Activated effector memory CD4-positive, alpha-beta T cell treated with anti-CD3 and anti-CD28 coated beads, Interleukin-2, amount 50 U/mL, for 16 hours (primary cell): ENCODE results near the gene TBX10.
"Not testable (repeated sequence)": the region's sequence is repeated elsewhere in the genome, so short reads cannot be mapped to it uniquely, and the experiment has no call there.

Experiments used
- DNase-seq: peaks from one replicate; pipeline ENCODE4 v3.0.0-alpha.2; 2020

The TBX10 gene

GRCh38 chr11:67663532-67664212 is 24.1 kb upstream of the TBX10 start:
- no peak for DNase-seq

DNA sequence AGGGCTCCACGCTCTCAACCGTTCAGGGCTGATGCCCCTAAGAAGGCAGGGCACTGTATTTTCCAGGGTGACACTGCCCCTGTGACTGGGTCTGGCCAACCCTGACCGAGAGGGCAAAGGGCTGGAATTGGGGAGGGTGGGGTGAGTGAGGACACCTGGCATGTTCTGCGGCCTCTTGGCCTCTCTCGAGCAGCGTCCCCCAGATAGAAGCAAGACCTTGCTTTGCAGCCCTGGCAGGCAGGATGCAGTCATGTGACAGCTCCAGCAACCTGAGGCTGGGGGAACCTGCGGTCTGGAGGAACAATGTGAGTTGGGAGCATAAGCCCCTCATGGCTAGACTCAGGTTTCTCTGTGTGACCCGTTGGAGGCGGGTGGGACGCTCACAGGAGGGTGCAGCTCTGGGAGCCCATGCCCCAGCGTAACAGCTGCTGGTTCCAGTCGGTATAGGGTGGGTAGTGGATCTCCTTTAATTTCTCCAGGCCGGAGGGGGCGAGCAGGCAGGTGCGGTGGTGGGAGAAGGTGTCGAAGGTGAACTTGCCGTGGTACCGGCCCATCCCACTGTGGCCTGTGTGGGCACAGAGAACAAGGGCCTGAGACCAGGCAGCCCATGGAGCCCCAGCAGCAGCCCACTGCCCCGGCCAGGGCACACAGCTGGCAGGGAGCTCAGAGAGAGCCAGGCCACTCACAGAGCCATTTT is 23.4 kb upstream of the TBX10 start:
- no peak for DNase-seq

DNA sequence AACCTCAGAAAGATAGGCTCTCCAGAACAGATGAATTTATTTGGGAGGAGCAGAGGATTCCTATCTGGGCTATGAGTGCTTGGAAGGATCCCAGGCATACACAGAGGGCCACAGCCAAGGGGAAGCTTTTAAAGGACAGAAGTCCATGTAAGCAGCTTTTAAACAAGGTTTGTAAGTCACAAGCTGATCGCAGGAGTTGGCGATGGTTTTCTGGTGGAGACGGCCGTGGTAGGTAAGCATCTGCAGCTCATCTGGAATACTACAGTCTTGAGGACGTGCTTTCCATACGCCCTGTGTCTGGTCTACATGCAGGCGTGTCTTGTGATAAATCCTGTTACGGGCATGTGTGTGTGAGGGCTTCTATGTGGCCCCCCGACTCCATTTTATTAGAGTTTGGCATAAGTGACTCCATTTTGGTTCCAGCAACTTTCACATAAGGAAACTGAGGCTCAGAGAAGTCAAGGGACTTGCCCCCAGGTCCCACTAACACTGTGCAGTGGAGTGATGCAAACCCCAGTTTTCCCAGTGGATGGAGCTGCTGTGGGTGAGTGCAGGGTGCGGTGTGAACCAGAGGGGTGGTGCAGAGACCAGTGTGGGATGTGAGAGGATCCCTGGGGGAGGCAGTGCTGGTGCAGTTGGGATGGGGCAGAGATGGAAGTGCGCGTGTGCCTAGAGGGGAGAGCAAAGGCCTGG is 22.7 kb upstream of the TBX10 start:
- DNase-seq, result no peak

DNA sequence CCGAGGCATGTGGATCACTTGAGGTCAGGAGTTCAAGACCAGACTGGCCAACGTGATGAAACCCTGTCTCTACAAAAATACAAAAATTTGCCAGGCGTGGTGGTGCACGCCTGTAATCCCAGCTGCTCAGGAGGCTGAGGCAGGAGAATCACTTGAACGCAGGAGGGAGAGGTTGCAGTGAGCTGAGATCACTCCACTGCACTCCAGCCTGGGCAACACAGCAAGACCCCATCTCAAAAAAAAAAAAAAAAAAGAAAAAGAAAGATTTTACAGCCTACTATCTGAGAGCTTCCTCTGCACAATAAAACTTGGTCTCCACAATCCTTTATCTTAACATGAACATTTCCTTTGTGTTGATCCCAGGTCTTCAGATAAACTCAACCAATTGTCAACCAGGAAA is 21.2 kb upstream of the TBX10 start:
- not testable (repeated sequence) for DNase-seq

DNA sequence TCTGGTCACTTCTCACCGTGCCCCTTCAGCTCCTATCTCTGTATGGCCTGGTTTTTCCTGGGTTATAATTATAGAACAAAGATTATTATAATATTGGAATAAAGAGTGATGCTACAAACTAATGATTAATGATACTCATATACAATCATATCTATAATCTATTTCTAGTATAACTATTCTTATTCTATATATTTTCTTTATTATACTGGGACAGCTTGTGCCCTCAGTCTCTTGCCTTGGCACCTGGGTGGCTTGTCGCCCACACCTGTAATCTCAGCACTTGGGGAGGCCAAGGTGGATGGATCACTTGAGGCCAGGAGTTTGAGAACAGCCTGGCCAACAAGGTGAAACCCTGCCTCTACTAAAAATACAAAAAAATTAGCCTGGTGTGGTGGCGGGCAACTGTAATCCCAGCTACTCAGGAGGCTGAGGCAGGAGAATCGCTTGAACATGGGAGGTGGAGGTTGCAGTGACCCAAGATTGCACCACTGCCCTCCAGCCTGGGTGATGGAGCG is 20.1 kb upstream of the TBX10 start:
- DNase-seq, result not testable (repeated sequence)

- no peak for DNase-seq
Measured at GRCh38 chr11:67657300-67657699, 17.7 kb upstream of the TBX10 start.

- DNase-seq, result no peak
Measured at GRCh38 chr11:67656278-67656922, 16.8 kb upstream of the TBX10 start.

DNA sequence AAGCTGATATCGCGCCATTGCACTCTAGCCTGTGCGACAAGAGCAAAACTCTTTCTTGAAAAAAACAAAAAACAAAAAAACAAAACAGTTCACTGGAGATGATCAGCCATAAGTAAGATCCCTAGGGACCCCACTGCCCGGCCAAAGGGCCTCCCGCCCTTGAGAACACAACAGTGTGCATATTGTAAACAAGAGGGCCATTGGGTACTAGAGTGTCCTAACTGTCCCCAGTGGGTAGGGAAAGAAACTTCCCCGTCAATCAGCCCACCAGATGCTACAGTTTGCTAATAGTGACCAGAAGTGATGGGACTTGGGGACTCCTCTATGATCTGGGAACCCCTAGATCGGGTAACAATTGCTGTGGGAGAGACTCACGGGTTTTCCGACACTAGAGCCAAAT is 14.7 kb upstream of the TBX10 start:
- no peak for DNase-seq

DNA sequence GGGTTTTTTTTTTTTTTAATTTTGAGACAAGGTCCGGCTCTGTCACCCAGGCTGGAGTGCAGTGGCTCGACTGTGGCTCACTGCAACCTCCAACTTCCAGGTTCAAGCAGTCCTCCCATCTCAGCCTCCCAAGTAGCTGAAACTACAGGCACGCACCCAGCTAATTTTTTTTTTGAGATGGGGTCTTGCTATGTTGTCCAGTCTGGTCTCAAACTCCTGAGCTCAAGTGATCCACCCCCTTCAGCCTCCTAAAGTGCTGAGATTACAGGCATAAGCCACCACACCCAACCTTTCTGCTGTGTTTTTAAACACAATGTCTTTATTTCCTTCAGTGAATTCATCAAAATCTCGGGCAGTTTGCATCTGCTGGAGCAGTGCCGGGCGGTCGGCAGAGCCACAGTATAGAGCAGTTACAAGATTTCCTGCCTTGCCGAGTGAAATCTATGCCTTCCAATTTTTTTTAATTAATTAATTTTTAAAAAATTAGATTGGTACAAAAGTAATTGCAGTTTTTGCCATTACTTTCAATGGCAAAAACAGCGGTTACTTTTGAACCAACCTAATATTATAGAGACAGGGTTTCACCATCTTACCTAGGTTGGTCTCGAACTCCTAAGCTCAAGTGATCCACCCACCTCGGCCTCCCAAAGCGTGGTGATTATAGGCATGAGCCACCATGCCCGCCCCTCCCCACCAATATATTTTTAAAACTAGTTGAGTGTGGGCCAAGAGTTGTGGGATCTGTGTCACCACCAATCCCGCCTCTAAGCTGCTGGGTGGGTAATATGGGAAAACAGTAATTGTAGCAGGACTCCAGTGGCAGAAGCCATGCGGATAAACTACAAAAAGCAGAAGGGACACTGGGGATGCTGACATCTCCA is 13.6 kb upstream of the TBX10 start:
- peak; percentile 50 for DNase-seq

DNA sequence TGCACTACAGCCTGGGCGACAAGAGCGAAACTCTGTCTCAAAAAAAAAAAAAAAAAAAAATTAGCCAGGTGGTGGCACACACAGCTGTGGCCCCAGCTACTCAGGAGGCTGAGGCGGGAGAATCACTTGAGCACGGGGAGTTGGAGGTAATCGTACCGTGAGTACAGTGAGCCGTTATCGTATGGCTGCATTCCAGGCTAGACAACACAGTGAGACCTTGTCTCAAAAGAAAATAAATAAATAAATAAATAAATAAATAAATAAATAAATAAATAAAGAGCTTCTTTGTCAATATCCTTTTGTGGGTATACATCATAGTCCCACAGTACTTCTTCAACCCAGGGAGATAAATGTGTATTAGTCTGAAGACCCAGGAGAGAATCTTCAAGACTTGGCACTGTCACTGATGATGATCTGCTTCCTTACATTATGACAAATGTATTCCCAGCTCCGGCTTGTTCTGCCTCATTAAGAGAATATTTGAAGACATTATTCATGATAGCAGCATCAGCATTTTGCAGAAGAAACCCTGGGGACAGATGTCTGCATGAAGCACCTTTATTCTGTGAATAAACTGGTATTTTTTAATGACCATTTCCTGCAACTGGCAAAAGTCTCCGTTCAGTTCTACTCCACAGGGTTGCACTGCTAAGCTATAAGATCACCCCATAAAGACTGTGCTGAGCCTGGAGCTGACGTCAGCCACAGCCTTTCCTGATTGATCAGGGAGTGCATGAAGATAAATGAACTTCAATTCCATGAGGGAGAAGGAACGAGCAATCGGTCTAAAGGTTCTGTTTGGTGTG is 12.6 kb upstream of the TBX10 start:
- DNase-seq, result peak; percentile 13

DNA sequence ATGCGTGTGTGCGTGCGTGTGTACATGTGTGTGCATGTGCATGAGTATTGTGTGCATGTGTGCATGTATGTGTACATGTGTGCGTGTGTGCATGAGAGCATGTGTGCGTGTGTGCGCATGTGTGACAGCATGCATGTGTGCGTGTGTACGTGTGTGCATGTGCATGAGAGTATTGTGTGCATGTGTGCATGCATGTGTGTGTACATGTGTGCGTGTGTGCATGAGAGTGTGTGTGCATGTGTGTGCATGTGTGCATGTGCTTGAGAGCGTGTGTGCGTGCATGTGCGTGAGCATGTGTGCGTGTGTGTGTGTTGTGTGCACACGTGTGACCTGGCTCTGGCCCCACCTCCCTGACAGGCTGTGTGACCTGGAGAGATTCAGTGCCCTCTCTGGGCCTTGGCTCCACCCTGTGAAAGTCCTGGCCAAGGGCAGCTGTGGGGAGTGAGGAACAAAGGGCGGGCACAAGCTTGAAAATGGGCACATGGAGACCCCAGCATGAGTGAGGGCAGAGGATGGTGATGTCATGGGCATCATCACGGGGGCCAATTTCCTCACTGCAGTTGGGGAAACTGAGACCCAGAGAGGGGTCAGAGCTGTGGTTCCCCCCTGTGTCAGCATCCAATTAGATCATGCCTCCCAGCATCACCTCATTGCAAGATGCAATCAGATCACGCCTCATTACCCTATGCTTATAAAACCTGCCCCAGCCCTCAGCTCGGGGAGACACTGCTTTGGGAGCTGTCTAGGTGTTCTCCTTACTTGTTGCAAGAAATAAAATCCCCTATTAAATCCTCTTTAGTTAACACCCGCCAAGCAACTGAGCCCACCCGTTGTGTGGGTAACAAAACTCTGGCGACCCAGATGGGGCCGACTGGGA is 10.3 kb upstream of the TBX10 start:
- no peak for DNase-seq

DNA sequence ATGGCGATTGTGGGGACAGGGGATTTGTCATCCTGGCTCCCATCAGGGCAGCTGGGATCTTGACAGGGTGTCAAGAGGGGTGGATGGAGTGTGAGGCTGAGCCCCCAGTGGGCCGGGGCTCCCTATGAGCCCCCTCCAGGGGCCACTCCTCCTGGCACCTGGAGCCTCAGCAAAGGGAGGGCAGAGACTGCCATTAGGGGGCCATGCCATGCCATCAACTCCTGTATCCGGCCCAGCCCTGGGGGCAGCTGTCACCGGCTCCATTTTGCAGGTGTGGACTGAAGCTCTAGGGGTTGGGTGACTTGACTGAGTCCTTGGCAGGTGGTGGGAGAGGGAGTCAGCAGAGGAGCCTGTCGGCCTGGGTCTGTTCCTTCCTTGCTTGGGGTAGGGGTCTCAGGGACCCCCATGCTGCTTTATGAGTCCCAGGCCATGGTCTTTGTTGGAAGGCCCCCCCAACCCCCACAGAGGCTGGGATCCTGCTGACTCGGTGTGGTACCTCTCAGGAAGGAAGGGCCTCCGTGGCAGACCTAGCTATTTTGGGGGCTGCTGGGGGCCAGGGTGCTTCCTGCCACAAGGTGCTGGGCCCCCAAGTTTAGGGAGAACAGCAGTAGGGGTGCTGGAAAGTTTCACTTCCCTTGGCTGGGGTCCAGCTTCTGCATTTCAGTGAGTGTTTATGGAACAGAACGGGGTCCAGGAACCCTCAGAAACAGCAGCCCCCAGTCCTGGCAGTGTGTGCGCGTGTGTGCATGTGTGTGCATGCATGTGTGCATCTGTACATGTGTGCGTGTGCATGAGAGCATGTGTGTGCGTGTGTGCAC is 9.4 kb upstream of the TBX10 start:
- no peak for DNase-seq

DNA sequence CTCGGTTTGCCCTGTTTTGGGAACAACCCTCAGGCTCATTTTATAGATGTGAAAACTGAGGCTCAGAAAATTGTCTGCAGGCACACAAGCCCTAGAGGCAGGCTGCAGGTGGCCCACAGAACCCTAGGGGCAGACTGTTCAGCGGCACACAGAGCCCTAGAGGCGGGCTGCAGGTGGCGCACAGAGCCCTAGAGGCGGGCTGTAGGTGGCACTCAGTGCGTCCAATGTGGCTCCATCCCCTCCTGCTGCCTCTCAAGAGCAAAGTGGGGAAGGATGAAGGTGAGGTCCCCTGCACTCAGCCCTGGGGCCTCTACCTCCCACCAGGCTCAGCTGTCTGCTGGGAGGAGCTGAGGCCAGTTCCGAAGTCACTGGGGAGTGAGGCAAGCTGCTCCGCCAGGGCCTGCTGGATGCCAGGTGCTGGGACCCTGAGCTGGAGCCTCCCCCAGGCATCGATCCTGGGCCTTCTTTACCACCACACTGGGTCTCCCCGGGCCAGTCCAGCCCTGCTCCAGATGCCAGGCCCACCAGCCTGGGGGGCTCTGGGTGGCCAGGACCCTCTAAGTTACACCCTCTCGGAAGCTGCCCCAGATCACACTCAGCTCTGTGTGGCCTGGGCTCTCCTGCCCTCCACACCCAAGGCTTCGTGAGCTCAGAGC is 8.7 kb upstream of the TBX10 start:
- DNase-seq, result peak; percentile 81

DNA sequence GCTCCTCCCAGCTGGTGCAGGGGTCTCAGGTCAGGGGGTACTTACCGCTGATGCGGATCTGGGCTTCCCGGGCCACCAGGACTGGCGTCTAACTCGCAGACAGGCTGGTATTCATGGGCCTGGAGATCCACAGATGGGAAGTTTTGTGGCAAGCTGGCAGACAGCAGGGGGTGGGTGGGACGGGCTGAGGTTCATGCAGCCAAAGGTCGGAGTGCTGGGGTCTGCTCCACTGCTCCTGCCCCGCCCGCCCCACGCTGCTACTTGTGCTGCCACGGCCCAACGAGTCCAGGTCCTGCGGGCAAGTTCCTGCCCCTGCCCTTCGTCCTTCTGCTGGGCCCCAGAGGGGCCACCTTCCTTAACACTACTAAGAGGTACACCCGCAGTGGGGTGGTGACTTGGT is 7.9 kb upstream of the TBX10 start:
- DNase-seq, result no peak

DNA sequence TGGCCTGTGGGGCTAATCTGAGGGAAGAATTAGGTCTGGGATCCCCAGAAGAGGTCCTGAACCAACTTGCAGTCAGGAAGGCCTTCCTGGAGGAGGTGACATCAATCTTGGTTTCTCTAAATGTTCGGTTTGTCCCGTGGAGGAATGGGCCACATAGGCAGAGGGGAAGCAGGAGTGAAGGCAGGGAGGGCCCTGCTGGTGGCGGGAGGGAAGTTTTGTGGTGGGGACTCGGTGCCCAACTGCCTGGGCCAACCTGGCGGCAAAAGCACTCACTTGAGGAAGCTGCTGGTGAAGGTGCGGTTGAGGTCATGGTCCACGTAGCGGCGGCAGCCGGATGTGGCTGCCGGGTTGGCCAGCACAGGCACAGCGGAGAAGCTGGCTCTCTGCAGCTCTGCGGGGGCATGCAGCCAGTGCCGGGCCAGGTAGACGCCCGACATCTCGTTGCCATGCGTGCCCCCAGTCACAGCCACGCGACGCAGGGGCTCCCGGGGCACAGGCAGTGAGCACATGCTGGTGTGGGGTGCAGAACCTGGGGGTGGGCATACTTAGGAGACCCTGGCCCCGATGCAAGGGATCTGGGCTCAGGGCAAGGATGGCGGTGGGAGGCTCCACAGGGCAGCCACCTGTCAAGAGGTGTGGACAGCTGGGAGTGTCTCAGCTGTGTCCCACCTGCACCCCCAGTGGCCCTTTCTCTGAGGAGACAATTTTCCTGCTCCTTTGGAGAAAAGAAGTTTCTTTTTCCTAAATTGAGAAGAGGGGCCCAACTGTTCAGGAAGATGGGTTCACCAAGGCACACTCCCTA is 7.2 kb upstream of the TBX10 start:
- peak; percentile 72 for DNase-seq

DNA sequence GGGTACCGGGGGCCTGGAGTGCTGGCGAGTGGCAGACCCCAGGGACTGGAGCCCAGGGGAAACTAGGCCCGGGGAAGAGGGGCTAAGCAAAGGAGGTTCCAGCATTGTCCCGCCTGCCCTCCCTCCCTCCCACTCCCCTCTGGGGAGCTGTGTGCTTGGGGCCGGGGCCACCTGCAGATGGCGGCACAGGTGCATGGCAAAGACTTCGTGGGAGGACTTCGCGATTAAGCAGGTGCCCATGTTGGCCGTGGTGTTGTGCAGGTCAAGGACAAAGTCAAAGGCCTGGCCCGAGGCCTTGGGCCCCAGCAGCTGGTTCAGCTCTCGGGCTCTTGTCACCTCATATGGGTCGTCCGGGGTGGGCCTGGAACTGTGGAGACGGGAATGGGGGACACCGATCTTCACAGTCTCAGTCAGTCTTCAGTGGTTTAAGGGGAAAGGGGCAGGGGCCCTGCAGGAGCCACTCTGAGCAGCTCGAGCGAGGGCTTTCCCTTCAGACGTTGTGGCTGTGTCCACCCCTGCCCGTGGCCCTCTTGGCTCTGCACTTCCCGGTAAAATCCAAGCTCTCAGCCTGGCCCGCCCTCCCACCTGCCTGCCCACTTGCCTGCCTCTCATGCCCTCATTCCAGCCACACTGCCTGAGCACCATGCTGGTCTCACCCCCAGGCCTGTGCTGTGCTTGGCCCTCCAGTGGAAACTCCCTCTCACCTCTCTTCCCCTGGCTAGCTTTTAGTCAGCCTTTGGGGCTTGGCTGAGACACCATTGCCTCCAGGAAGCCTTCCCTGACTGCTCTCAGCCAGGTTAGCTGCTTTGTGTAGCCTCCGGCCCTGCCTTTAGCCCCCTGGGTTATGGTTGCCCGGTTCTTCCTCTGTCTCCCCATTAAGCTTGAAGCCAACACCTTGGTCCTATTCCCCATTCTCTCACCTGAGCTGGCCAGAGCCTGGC is 6.2 kb upstream of the TBX10 start:
- no peak for DNase-seq
